Activated T-cell treated with anti-CD3 and anti-CD28 coated beads, Interleukin-2, amount 50 U/mL, for 72 hours (primary cell): ENCODE measurements around the gene UBXN11. TPM values are rescaled to one million over a fixed set of nuclear protein-coding genes. Genes with fewer than 3 reads are reported as not detected.

ENCODE experiments used
- ATAC-seq, 2 donors: fragments of 150-1000 bp; cut with Tn5 transposase; replicated peaks in 1 of 2; 2 replicates each; pipeline ENCODE4 v1.10.0; 2021; ENCODE audit warnings: moderate library complexity in 2 of 2, mild to moderate bottlenecking in 1 of 2
- DNase-seq, 2 donors: peaks; one replicate each; pipeline ENCODE4 v3.0.0; 2021 to 2022; ENCODE audit warnings: mixed read lengths in 1 of 2
- H3K27ac Mint-ChIP-seq: one replicate; pipeline ENCODE4 v1.8.0; 2022; ENCODE audit warnings: mild to moderate bottlenecking, moderate library complexity, mixed read lengths
- H3K27me3 Mint-ChIP-seq: one replicate; pipeline ENCODE4 v1.8.0; 2022; ENCODE audit warnings: low read depth, mixed read lengths
- H3K36me3 Mint-ChIP-seq, 2 donors: one replicate each; pipeline ENCODE4 v1.8.0; 2022; ENCODE audit warnings: mixed read lengths in 2 of 2, mild to moderate bottlenecking in 1 of 2; ENCODE audit not compliant: insufficient read depth in 2 of 2
- H3K4me1 Mint-ChIP-seq: one replicate; pipeline ENCODE4 v1.8.0; 2022; ENCODE audit warnings: low read depth, mixed read lengths
- H3K4me3 Mint-ChIP-seq, 2 donors: one replicate each; pipeline ENCODE4 v1.8.0; 2022; ENCODE audit warnings: mild to moderate bottlenecking in 2 of 2, mixed read lengths in 2 of 2, moderate library complexity in 2 of 2
- H3K9me3 Mint-ChIP-seq, 2 donors: one replicate each; pipeline ENCODE4 v1.8.0; 2022; ENCODE audit warnings: mixed read lengths in 2 of 2
- total RNA-seq, 2 donors: library from RNA; stranded (reverse); gene quantifications; one replicate each; pipeline ENCODE4 v1.2.3, GENCODE V29; 2022

The UBXN11 gene
- total RNA-seq, 2 donors from 2014 or later, result 19.1 to 19.3 TPM

- no peaks in the 10 kb centered on the region for H3K9me3 Mint-ChIP-seq
- ATAC-seq (no peak), DNase-seq (no peak)
- no peak overlapping the region for H3K4me3 Mint-ChIP-seq
- H3K27ac Mint-ChIP-seq, result no peak overlapping the region
- H3K36me3 Mint-ChIP-seq, result peaks cover 0 to 4% of the 10 kb centered on the region in 2 donors
- H3K27me3 Mint-ChIP-seq, result no peaks in the 10 kb centered on the region
- peaks cover 3% of the 10 kb centered on the region for H3K4me1 Mint-ChIP-seq
Observed at GRCh38 chr1:26327956-26328362, 21.5 kb upstream of the UBXN11 start.

- Mint-ChIP-seq H3K27me3 (no peaks in the 10 kb centered on the region), H3K4me3 (no peak overlapping the region), H3K36me3 (peaks cover 4 to 12% of the 10 kb centered on the region in 2 donors), H3K4me1 (peaks cover 27% of the 10 kb centered on the region), H3K27ac (no peak overlapping the region), H3K9me3 (no peaks in the 10 kb centered on the region)
- no peak for DNase-seq
- no peak for ATAC-seq
Observed at GRCh38 chr1:26324550-26324949, 18.1 kb upstream of the UBXN11 start.

DNA sequence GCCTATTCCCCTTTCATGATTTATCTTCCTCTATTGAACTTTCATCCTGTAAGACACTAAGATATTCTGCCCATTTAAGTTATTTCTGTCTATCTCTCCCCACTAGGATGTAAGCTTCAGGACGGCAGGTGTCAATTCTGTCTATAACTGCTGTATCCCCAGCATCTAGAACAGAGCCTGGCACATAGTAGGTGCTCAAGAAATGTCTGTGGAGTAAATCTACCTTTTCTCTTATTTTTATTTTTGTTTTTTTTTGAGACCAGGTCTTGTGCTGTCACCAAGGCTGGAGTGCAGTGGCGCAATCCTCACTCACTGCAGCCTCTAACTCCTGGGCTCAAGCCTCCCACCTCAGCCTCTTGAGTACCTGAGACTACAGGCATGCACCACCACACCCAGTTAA is 16.9 kb upstream of the UBXN11 start:
- H3K9me3 Mint-ChIP-seq, result no peaks in the 10 kb centered on the region
- peak overlapping the region; percentile 79 for H3K27ac Mint-ChIP-seq
- H3K27me3 Mint-ChIP-seq, result no peaks in the 10 kb centered on the region
- no peak for DNase-seq
- no peak overlapping the region for H3K4me3 Mint-ChIP-seq
- peaks cover 39% of the 10 kb centered on the region for H3K4me1 Mint-ChIP-seq
- peaks cover 4 to 12% of the 10 kb centered on the region in 2 donors for H3K36me3 Mint-ChIP-seq
- no peak for ATAC-seq

GRCh38 chr1:26322042-26322331 is 15.6 kb upstream of the UBXN11 start:
- peaks cover 53% of the 10 kb centered on the region for H3K4me1 Mint-ChIP-seq
- ATAC-seq (no peak), DNase-seq (no peak)
- no peak overlapping the region for H3K27ac Mint-ChIP-seq
- no peaks in the 10 kb centered on the region for H3K27me3 Mint-ChIP-seq
- no peak overlapping the region for H3K4me3 Mint-ChIP-seq
- no peaks in the 10 kb centered on the region for H3K9me3 Mint-ChIP-seq
- peaks cover 6 to 12% of the 10 kb centered on the region in 2 donors for H3K36me3 Mint-ChIP-seq

DNA sequence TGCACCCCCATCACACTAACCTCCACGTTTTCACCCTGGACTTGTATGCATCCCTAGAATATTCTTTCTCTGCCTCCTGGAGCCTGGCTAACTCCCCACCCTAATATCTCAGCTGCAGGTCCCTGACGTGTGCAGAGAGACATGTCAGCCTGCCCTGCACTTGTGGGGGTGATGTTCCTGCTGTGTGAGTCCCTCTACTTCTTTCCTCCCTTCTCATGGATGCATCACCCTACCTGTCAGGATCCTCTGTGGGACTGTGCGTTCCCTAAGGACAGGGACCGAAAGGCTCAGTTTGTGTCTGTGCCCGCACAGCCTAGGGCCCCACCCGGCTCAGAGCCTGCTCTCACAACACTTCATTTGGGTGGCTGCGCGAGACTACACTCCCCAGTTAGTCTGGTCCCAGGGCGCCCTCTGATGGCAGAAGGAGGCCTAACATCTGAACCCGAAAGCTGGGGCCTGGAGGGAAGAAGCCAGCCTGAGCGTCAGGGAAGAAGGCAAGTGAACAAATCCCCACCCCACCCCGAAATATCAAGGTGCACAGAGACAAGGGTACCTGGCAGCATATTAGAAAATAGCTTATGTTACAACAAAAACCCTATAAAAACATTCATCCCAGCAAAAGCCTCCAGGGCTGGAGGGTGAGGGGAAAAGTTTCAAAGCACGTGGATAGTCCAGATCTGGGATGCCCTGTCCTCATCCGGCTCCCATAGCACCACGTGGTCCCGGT is 15.0 kb upstream of the UBXN11 start:
- H3K4me1 Mint-ChIP-seq, result peaks cover 58% of the 10 kb centered on the region
- H3K27me3 Mint-ChIP-seq, result no peaks in the 10 kb centered on the region
- DNase-seq (peak; percentile 93 to 96), ATAC-seq (peak; percentile 68 to 70)
- H3K36me3 Mint-ChIP-seq, result peaks cover 6 to 12% of the 10 kb centered on the region in 2 donors
- H3K27ac Mint-ChIP-seq, result peak overlapping the region; percentile 79
- peak overlapping the region; percentile 70 to 74 for H3K4me3 Mint-ChIP-seq
- no peaks in the 10 kb centered on the region for H3K9me3 Mint-ChIP-seq

DNA sequence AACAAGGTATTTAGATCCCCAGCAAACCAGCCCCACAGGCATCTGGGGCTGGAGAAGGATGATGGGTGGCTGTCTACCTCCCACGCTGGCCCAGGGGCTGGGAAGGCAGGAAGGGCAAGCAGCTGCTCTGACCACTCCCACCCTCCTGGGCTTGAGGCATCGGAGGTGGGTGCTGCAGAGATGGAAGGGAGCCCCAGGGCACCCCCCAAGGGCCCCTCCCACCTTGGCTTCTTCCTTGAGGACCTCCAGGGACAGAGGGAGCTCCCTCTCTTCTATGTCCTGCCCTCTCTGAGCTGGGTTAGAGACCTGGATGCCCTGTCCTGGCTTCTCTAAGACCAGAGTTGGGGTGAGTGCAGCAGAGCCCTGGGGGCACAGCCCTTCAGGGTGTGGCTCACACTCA is 14.5 kb upstream of the UBXN11 start:
- Mint-ChIP-seq H3K36me3 (peaks cover 6 to 12% of the 10 kb centered on the region in 2 donors), H3K9me3 (no peaks in the 10 kb centered on the region), H3K4me3 (peak overlapping the region; percentile 74 to 97), H3K27me3 (no peaks in the 10 kb centered on the region), H3K4me1 (peaks cover 64% of the 10 kb centered on the region), H3K27ac (no peak overlapping the region)
- ATAC-seq, result peak; percentile 0 to 17
- DNase-seq, result no peak

- Mint-ChIP-seq H3K27ac (peak overlapping the region; percentile 81), H3K9me3 (no peaks in the 10 kb centered on the region), H3K4me1 (peaks cover 83% of the 10 kb centered on the region), H3K4me3 (peak overlapping the region; percentile 96 to 97), H3K36me3 (peaks cover 6 to 10% of the 10 kb centered on the region in 2 donors), H3K27me3 (no peaks in the 10 kb centered on the region)
- DNase-seq (peak; percentile 73 to 76), ATAC-seq (peak; percentile 47)
Observed at GRCh38 chr1:26318338-26319064, 12.1 kb upstream of the UBXN11 start.

GRCh38 chr1:26317612-26318337 is 11.3 kb upstream of the UBXN11 start, which contains the start of gene CD52:
Gene CD52, plus strand, starts transcription at chr1:26317958. Its CDS starts 60 bp downstream, at chr1:26318018.
- Mint-ChIP-seq H3K36me3 (peaks cover 5 to 6% of the 10 kb centered on the region in 2 donors), H3K4me1 (peaks cover 78% of the 10 kb centered on the region), H3K27ac (peak within 1 kb of the TSS; percentile 81), H3K27me3 (no peaks in the 10 kb centered on the region), H3K4me3 (peak within 1 kb of the TSS; percentile 96 to 97), H3K9me3 (no peaks in the 10 kb centered on the region)
- DNase-seq (peak; percentile 72 to 76), ATAC-seq (peak; percentile 53 to 64)

GRCh38 chr1:26317146-26317545 is 10.7 kb upstream of the UBXN11 start:
- H3K4me1 Mint-ChIP-seq, result peaks cover 75% of the 10 kb centered on the region
- no peaks in the 10 kb centered on the region for H3K27me3 Mint-ChIP-seq
- DNase-seq (no peak), ATAC-seq (no peak)
- H3K9me3 Mint-ChIP-seq, result no peaks in the 10 kb centered on the region
- peak overlapping the region; percentile 96 to 97 for H3K4me3 Mint-ChIP-seq
- peaks cover 4 to 6% of the 10 kb centered on the region in 2 donors for H3K36me3 Mint-ChIP-seq
- H3K27ac Mint-ChIP-seq, result peak overlapping the region; percentile 81

GRCh38 chr1:26315874-26316850 is 9.7 kb upstream of the UBXN11 start:
- H3K27me3 Mint-ChIP-seq, result no peaks in the 10 kb centered on the region
- H3K36me3 Mint-ChIP-seq, result peaks cover 1 to 5% of the 10 kb centered on the region in 2 donors
- no peak for ATAC-seq
- H3K27ac Mint-ChIP-seq, result peak overlapping the region; percentile 76
- no peak for DNase-seq
- H3K4me1 Mint-ChIP-seq, result peaks cover 71% of the 10 kb centered on the region
- peak overlapping the region; percentile 66 to 68 for H3K4me3 Mint-ChIP-seq
- H3K9me3 Mint-ChIP-seq, result no peaks in the 10 kb centered on the region

GRCh38 chr1:26314501-26314900 is 8.1 kb upstream of the UBXN11 start:
- no peak for ATAC-seq
- Mint-ChIP-seq H3K27me3 (no peaks in the 10 kb centered on the region), H3K27ac (peak overlapping the region; percentile 27), H3K9me3 (no peaks in the 10 kb centered on the region), H3K36me3 (peaks cover 0 to 2% of the 10 kb centered on the region in 2 donors), H3K4me3 (peak overlapping the region in 1 of 2 donors; percentile 68), H3K4me1 (peaks cover 56% of the 10 kb centered on the region)
- no peak for DNase-seq
